DMS79 treated with DMSO at 0.1 percent for 48 hours (cell line): Measurements from ENCODE around the gene ZNF609.

ENCODE experiments used
- DNase-seq: peaks from one replicate; lab custom pipeline; 2025; lab: John Stamatoyannopoulos, UW

ZNF609 gene

DNA sequence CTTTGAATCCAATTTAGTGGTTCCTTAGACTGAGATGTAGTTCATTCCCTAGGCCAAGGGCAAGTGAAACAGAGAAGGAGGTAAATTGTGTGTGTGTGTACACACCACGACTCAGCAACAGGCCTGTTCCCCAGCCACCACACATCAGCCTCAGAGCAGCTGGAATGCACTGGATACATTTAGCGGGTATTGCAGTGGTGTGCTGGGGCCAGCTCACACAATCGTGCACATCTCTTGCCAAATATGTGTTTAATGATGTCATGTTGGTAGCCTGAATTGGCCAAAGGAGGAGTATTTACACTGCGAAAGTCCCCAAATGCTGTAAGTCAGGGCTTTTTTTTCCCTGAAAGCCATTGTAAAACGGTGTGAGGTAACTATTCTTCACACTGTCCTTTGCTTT lies 232.8 kb downstream of the ZNF609 start:
- no peak for DNase-seq

DNA sequence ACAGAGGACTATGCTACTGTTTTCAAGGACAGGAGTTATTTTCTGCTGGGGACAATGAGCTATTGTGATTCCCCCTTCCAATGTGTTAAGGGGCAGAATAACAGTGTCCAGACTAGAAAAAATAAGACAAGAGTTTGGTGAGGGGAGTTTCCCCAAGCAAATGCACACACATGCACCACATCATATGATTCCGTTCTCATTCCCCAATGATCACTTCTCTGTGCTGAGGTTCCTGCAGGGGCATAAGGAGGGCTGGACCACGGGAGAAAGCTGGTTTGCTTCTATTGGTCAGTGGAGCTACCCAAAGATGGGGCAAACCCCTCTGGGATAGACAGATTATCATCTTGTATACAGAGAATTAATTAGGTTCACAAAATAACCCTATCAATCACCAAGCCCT lies 234.4 kb downstream of the ZNF609 start:
- no peak for DNase-seq

DNA sequence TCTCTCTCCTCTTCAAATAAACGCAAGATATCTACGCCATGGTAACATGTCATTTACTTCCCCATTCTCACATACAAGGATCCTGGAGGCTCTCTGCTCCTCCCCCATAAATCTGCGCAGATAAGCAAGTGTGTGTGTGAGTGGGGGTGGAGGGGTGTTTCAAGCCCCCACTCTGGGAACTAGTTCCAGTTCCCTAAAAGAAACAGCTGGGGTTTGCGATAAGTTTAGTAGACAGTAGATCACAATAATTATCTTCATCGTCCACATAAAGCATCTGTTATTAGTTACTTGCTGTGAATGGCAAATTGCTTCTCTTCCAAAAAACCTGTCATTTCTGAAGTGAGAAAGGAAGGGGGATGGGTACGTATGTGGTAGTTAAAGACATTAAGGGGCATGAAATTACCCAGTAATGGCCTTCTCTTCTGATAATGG lies 235.2 kb downstream of the ZNF609 start:
- no peak for DNase-seq

DNA sequence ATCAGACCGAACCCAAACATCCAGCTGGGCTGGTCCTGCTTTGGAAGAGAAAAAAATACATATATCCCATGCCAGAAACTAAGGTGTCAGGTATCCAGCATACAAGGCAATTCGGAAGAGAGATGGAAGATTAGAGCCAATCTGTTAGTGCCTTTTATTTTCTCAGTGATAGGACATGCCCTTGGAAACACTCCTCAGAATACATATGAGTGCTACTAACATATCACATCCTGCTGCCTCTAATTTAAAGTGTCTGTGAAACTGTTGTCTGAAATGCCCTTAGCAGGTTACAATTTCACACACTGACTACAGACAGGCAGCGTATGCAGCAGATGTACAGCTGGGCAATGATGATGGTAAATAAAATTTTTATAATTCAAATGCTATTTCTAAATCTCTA lies 236.1 kb downstream of the ZNF609 start:
- DNase-seq: no peak

DNA sequence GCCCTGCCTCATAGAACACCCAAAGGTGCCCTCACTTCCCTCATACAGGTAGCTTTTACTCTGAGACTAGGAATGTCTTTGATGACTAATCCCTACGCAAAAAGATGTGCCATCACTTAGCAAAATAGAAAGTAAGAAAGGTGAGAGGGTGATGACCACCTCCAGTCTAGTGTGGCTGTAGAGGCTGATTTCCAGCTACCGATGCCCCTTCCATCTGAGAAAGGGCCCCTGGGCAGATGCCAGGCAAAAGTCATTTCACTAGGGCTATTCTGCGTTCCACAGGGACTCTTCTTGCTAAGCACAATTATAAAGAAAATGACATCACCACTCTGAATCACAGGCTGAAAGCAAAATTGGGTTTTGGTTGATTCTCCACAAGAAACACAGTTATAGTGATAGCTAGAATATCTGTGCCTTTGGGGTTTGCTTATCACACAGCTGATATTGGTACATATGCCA lies 237.6 kb downstream of the ZNF609 start:
- DNase-seq: no peak

DNA sequence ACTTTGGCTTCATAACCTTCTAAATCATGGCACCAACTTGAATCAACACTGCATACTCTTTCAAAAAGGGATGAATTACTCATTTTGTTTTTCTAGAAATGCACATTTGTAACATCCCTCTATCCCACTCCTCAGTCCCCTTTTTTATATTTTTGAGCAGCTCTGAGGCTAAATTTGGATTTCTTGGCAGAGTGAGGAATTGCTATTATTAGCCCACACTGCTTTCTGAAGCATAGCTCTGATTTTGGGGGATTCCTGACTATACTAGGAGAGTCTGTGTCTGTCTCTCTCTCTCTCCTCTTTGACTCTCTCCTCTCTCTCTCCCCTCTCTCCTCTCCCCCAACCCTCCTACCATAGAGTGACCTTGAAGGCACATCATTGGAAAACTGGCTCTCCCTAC lies 238.4 kb downstream of the ZNF609 start:
- DNase-seq: no peak

DNA sequence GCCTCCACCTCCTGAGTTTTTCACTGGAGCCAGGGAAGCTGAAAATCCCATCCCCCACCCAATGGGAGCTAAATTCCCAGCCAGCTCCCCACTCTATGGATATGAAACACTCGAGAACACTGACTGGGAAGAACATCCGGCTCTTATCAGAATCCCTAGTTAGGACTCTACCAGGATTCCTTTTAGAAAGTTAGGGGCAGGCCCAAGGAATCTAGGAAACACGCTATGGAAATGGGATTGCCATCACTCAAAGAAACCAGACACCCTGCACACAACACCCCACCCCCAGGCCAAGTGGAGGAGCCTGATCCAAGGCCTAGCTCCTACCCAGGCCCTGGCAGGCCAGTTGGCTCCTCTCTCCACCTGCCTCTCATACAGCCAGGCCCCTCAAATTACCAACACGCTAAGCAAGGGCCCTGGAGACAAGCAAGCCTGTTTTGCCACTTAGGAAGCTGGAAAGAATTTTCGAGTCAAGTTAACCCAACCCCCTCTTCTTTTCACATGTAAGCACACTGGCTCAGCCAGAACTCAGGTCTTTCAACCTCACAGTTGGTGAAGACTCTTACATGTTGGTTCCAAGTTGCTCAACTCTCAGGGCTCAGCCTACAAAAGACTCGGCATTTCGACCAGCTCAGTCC lies 239.5 kb downstream of the ZNF609 start:
- peak; percentile 40 for DNase-seq

DNA sequence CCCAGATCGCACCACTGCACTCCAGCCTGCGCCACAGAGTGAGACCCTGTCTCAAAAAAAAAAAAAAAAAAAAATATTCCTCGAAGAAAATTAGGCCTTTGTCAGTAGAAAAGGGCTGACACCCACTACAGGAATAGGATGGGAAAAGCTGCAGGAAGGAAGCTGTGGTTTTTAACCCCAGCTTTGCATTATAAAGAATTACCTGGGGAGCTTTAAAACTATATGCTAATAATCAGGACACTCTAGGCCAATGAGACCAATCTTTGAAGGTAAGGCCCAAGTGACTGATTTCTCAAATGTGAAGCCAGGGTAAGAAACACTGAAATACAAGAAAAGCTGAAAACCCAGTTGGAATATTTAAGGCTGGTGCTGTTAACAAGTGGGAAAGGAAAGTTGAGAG lies 240.7 kb downstream of the ZNF609 start:
- DNase-seq: no peak

DNA sequence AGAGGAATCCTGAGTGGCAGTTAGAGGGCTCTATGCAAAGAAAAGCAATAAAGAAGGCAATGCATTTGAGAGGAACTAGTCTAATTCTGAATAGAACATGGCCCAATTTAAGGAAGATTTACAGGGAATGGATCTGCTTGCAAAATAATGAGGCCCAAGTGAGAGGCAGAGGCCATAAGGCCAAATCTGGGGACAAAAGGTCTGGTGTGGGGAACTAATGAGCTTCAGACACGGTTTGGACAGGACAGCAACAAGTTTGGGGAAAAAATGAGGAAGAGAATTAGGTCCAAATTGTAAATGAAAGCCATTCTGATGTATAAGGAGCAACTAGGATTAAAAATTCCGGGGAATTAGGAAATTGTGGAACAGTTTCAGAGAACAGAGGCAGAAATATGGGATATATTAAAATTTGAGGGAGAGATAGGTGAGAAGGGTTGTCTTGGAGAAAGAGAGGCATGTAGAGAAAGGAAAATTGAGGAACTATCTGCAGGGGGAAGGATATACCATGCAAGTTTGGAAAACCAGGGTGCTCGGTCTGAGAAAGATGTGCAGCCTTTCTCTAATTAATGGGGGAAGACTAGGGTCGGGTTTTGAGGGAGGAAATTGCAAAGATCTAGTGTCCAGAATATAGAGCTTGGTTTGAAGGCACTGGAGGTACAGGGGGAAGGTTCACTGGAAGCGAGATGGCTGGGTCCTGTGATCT lies 241.3 kb downstream of the ZNF609 start:
- DNase-seq: no peak

DNA sequence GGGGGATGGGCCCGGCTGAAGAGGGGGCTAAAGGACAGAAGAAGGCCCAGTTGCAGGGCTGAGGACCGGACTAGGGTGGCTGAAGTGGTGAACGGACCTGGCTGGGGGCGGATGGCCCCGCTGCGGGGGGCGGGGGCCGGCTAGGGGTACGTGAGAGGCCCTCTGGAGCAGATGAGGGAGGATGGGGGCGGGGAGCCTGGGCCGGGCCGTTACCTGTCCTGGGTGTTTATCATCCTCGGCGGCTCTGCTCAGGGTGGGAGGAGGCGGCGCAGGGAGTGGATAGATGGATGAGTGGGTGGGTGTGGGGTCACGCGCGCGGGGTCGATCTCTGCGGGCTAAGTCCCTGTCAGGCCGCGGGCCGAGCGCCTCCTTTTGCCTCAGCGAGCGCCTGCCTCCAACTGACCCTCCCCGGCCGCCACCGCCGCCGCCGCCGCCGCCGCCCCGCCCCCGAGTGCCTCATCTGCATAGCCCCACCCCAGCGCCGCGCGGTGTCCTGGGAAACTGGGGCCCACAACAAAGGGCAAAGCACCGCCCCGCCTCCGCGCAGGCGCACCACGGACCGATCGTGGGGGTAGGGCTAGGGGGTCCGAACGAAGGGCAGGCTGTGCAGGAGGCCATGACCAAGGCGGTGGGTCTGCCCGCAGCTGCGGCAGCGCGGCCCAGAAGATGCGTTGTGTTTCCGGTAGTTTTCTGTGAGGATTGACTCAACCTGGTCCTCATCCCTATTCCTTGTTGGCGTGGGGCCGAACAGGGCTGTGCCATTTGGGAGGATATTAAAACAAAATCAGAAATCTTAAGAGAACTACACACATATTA lies 242.6 kb downstream of the ZNF609 start:
- DNase-seq: peak; percentile 62

DNA sequence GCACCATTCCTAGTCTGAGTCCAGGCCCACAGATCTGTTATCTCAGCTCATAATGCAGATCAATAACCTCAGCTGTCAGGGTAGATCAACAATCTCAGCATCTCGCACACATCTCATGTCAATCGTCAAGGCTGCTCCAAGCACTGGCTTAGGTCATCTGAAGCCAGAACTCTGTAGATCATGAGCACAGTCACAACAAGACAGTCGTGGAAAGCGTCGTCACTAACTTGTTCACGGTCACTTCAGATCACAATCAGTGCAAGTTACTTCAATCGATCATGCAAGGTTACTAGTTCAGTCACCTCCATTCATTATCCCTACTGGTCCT lies 243.2 kb downstream of the ZNF609 start:
- no peak for DNase-seq

DNA sequence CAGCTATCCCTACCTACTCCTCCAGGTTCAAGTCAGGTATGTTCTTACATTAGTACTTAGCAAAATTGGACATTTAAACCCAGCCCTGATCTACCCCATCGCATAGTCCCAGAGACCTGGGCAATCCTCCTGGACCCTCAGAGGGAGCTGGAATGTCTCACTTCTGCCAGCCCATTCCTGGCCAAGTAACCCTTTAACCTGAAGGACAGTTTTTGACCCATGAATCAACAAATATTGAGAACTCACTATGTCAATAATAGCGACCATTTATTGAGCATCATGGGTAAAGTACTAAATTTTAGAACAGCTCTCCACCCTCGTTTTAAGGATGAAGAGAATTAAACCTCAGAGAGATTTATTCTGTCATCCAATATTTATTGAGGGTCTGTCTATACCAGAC lies 244.6 kb downstream of the ZNF609 start:
- DNase-seq: no peak

DNA sequence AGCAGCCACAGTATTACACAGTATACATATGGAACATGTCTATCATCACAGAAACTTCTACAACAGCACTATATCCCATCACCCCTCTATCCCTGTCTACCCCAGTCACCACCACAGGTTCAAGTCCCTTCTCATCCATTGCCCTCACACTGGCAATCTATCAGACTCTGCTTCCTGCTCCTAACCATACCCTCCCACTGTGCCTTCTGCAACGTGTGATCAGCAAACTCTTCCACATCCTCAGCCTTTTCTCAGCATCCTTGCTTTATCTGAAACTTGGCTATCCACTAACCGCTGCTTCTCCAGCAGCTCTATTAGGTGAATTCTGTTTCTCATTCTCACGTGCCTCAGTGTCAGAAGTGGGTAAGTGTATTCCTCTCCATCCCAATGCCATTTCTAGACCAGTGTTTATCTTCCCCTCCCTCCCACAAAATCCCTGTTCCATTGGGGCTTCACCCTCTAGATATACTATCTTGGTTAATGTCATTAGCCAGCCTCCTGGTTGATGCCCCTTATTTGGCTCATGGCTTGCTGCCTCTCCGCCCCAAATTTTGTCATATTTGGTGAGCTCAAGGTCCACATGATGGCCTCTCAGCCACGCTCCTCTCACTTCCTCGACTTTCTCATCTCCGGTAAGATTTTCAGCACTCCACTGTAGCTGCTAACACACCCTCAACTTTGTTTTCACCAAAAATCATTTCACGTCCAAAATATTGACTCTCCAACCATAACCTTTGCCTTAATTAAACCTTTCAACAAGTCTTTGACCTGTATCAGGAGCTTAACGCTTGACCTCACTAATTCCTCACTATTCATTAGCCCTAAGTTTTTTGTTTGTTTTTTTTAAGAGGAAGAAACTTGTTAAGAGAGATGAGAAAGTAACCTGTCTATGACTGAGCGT lies 245.9 kb downstream of the ZNF609 start:
- no peak for DNase-seq

DNA sequence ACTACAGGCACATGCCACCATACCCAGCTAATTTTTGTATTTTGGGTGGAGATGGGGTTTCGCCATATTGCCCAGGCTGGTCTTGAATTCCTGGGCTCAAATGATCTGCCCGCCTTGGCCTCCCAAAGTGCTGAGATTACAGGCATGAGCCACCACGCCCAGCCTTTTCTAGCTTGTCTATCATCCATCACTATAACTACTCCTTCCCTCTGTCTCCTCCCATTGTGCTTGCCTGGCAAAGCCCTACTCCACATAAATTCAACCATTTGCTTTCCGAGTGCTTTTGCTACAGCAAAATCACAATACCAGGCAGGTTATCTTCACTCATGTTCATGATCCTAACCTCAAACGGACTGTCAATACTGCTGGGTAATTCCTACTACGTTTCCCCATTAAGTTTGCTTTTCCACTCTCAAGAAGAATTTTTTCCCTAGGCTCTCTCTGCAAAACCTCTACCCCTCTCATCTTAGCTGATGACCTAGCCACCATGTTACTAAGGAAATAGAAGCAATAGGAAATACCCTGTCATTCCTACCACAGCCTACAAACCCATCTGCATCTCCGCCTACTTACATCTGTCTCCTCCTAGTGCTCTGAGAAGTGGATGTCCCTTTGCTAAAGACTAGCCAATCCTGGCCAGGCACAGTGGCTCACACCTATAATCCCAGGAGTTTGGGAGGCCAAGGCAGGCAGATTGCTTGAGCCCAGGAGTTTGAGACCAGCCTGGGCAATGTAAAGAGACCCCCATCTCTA lies 250.5 kb downstream of the ZNF609 start:
- DNase-seq: no peak

DNA sequence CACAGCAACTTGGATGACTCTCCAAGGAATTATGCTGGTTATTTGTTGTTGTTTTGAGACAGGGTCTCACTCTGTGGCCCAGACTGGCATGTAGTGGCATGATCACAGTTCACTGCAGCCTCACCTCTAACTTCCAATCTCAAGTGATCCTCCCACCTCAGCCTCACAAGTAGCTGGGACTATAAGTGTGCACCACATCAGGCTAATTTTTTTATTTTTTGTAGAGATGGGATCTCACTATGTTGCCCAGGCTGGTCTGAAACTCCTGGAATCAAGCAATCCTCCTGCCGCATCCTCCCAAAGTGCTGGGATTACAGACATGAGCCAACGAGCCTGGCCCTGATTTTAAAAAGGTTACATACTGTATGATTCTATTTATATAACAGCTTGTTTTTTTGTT lies 252.0 kb downstream of the ZNF609 start:
- no peak for DNase-seq

DNA sequence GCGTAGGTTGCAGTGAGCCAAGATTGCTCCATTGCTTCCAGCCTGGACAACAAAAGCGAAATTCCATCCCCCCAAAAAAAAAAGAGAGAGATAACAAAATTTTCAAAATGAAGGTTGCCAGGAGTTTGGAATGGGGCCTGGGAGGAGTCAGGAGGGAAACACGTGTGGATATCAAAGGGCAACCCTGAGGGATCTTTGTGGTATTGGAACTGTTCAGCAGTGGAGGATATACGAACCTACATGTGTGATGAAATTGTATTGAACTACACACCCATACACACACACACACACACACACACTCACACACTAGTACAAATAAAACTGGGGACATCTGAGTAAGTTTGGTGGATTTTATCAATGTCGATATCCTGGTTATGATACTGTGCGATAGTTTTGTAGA lies 253.2 kb downstream of the ZNF609 start:
- DNase-seq: no peak

DNA sequence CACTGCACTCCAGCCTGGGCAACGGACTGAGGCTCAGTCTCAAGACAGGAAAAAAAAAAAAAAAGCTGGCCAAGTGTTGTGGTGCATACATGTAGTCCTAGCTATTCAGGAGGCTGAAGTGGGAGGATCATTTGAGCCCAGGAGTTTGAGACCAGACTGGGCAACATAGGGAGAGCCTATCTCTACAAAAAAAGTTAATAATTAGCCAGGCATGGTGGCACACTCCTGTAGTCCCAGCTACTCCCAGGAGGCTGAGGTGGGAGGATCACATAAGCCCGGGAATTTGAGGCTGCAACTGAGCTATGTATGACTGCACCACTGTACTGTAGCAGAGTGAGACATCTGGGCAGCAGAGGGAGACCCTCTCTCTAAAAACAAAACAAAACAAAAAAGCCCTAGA lies 256.1 kb downstream of the ZNF609 start:
- DNase-seq: no peak

DNA sequence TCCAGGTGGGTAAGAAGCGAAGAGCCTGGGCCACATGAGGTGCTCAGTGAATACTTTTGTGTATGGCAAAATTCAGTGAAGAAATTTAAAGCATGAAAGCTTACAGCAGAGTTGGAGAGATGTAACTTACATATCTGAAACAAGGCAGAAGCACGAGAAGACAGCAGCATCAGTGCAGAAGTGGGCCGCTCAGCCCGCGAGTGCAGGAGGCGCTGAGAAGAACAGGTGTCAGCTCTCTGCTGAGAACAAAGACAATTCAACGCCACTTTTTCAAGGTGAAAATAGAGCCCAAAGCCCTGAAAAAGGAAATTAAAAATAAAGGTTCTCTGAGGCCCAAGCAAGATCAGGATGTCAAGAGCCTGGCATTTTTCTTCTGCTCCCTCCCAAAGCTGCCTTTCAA lies 256.8 kb downstream of the ZNF609 start:
- no peak for DNase-seq

DNA sequence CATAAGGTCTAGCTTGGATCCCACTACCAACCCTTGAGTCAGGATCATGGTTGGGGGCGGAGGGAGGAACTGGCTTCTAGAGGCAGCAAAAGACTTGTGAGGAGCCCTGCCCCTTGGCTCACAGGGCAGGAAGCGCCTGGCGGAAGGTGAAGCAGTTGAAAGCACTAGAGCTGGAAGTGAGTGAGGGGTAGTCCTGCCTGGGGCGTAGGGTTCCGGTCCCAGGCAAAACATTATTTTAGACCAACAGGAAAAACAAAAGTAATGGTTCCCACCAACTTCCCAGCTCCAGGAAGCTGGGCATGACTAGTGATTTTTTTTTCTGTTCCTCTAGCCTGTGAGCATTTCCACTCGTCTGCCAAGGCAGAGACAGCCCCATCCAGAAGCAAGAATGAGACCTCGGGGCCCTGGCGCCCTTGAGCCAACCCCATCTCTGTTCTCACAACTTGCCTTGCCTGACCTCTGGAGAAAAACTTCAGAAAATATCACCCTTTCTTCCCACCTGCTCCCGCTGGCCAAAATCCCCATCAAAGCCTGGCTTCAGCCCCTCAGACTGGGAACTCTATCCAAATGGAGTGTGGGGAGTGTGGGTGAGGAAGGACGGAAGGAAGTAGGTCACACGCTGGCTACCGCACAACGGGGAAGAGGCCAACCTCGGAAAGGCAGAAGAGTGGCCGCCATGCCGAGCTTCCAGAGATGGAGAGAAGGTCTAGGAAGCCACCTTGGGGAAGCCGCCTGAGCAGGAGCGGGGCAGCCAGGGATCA lies 257.5 kb downstream of the ZNF609 start:
- DNase-seq: no peak

DNA sequence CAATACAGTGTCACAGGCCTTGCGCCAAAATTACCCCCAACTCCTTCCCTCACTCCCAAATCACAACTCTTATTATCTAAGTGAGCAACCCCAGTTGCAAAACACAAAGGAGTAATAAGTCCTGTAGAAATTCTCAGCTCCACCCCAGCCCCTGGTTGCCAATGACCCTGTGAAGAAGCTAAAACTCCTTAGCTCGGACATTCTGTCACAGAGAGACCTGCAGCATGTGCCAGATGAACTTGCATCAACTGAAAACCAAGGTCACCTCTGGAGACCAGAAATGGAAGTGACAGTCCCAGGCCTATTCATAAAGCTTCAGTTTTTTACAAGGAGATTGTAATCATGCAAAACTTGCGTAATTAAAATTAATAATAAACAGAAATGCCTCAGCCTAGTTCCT lies 259.8 kb downstream of the ZNF609 start:
- DNase-seq: no peak

DNA sequence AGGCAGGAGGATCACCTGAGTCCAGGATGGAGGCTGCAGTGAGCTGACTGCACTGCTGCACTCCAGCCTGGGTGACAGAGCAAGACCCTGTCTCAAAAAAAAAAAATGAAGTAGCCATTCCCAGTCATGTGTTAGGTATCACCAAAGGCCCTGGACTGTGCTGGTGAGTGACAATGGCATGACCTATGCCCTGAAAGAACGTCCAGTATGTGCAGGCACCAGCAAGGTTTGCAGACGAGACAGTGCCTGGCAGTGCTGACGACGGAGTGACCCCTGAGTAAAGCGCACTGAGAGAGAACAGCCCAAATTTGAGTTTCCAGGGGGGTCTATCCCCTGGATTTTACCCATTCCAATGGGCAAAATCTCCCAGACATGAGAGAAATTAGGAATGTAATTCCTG lies 269.8 kb downstream of the ZNF609 start:
- no peak for DNase-seq
